ENCODE data around the gene DYSF. TPM values are rescaled to one million over a fixed set of nuclear protein-coding genes. Genes with fewer than 3 reads are reported as not detected.

Gene DYSF
- polyA plus RNA-seq, 6 donors from 2014 or later, result 0.09 to 3.2 TPM; not detected in 4

- no peak overlapping the region for H3K27ac Mint-ChIP-seq
Measured at GRCh38 chr2:71468279-71469015, 15.1 kb downstream of the DYSF start.

GRCh38 chr2:71469403-71470398, 16.3 kb downstream of the DYSF start:
- ATAC-seq (ENCODE audit: low read depth in 2 of 2) (no peak), DNase-seq (no peak)
- Mint-ChIP-seq H3K4me1 (peaks cover 7 to 12% (median 7%) of the 10 kb centered on the region in 3 donors), H3K27me3 (peaks cover 27 to 57% (median 44%) of the 10 kb centered on the region in 3 donors), H3K36me3 (no peaks in the 10 kb centered on the region), H3K4me3 (no peak overlapping the region), H3K27ac (no peak overlapping the region), H3K9me3 (peaks cover 0 to 2% (median 0%) of the 10 kb centered on the region in 7 donors)

More at GRCh38 chr2:71468279-71469015, 15.1 kb downstream of the DYSF start:
- peak overlapping the region in 1 of 8 donors; percentile 26 for H3K4me3 Mint-ChIP-seq
- ATAC-seq (ENCODE audit: low read depth in 2 of 2) (no peak), DNase-seq (no peak)
- no peaks in the 10 kb centered on the region for H3K36me3 Mint-ChIP-seq
- H3K9me3 Mint-ChIP-seq, result peaks cover 0 to 2% (median 0%) of the 10 kb centered on the region in 7 donors
- peaks cover 7 to 10% (median 7%) of the 10 kb centered on the region in 3 donors for H3K4me1 Mint-ChIP-seq
- H3K27me3 Mint-ChIP-seq, result peaks cover 27 to 53% (median 41%) of the 10 kb centered on the region in 3 donors

- Mint-ChIP-seq H3K27ac (no peak overlapping the region), H3K4me3 (no peak overlapping the region), H3K36me3 (no peaks in the 10 kb centered on the region), H3K4me1 (peaks cover 7 to 12% (median 7%) of the 10 kb centered on the region in 3 donors), H3K9me3 (peaks cover 0 to 2% (median 0%) of the 10 kb centered on the region in 7 donors), H3K27me3 (peaks cover 27 to 57% (median 44%) of the 10 kb centered on the region in 3 donors)
- DNase-seq (no peak), ATAC-seq (ENCODE audit: low read depth in 2 of 2) (no peak)
Measured at GRCh38 chr2:71471276-71471675, 17.9 kb downstream of the DYSF start.

GRCh38 chr2:71472019-71472418, 18.7 kb downstream of the DYSF start:
- peaks cover 0 to 2% (median 0%) of the 10 kb centered on the region in 7 donors for H3K9me3 Mint-ChIP-seq
- DNase-seq, result no peak
- ATAC-seq (ENCODE audit: low read depth in 2 of 2), result no peak
- no peaks in the 10 kb centered on the region for H3K36me3 Mint-ChIP-seq
- no peak overlapping the region for H3K4me3 Mint-ChIP-seq
- H3K27ac Mint-ChIP-seq, result no peak overlapping the region
- H3K27me3 Mint-ChIP-seq, result peaks cover 24 to 53% (median 40%) of the 10 kb centered on the region in 3 donors
- H3K4me1 Mint-ChIP-seq, result peaks cover 4 to 8% (median 5%) of the 10 kb centered on the region in 3 donors

- Mint-ChIP-seq H3K4me1 (peaks cover 0 to 5% (median 0%) of the 10 kb centered on the region in 3 donors), H3K4me3 (no peak overlapping the region), H3K9me3 (peaks cover 0 to 2% (median 0%) of the 10 kb centered on the region in 7 donors), H3K36me3 (no peaks in the 10 kb centered on the region), H3K27me3 (peaks cover 11 to 39% (median 27%) of the 10 kb centered on the region in 3 donors), H3K27ac (no peak overlapping the region)
- ATAC-seq (ENCODE audit: low read depth in 2 of 2) (no peak), DNase-seq (no peak)
Measured at GRCh38 chr2:71473346-71474031, 20.1 kb downstream of the DYSF start.

- H3K27ac Mint-ChIP-seq, result no peak overlapping the region
- peaks cover 6 to 37% (median 27%) of the 10 kb centered on the region in 3 donors for H3K27me3 Mint-ChIP-seq
- no peaks in the 10 kb centered on the region for H3K36me3 Mint-ChIP-seq
- peaks cover 0 to 10% (median 0%) of the 10 kb centered on the region in 3 donors for H3K4me1 Mint-ChIP-seq
- ATAC-seq (ENCODE audit: low read depth in 2 of 2) (no peak), DNase-seq (no peak)
- H3K4me3 Mint-ChIP-seq, result no peak overlapping the region
- peaks cover 0 to 2% (median 0%) of the 10 kb centered on the region in 7 donors for H3K9me3 Mint-ChIP-seq
Measured at GRCh38 chr2:71474116-71474743, 20.9 kb downstream of the DYSF start.

GRCh38 chr2:71474744-71475397, 21.5 kb downstream of the DYSF start:
- peaks cover 7 to 40% (median 30%) of the 10 kb centered on the region in 3 donors for H3K27me3 Mint-ChIP-seq
- peaks cover 0 to 12% (median 0%) of the 10 kb centered on the region in 3 donors for H3K4me1 Mint-ChIP-seq
- peaks cover 0 to 2% (median 0%) of the 10 kb centered on the region in 7 donors for H3K9me3 Mint-ChIP-seq
- ATAC-seq (ENCODE audit: low read depth in 2 of 2), result no peak
- no peak for DNase-seq
- peak overlapping the region in 1 of 8 donors; percentile 3 for H3K4me3 Mint-ChIP-seq
- no peak overlapping the region for H3K27ac Mint-ChIP-seq
- H3K36me3 Mint-ChIP-seq, result no peaks in the 10 kb centered on the region

- Mint-ChIP-seq H3K27ac (peak overlapping the region in 1 of 6 donors; percentile 44), H3K27me3 (peaks cover 7 to 39% (median 37%) of the 10 kb centered on the region in 3 donors), H3K4me1 (peaks cover 0 to 12% (median 0%) of the 10 kb centered on the region in 3 donors), H3K4me3 (no peak overlapping the region), H3K9me3 (peaks cover 0 to 2% (median 0%) of the 10 kb centered on the region in 7 donors), H3K36me3 (no peaks in the 10 kb centered on the region)
- no peak for ATAC-seq (ENCODE audit: low read depth in 2 of 2)
- DNase-seq, result no peak
Measured at GRCh38 chr2:71476495-71476894, 23.1 kb downstream of the DYSF start.

- H3K27me3 Mint-ChIP-seq, result peaks cover 9 to 47% (median 44%) of the 10 kb centered on the region in 3 donors
- DNase-seq (no peak), ATAC-seq (ENCODE audit: low read depth in 2 of 2) (no peak)
- no peak overlapping the region for H3K27ac Mint-ChIP-seq
- no peaks in the 10 kb centered on the region for H3K36me3 Mint-ChIP-seq
- H3K9me3 Mint-ChIP-seq, result peaks cover 0 to 2% (median 0%) of the 10 kb centered on the region in 7 donors
- H3K4me3 Mint-ChIP-seq, result no peak overlapping the region
- H3K4me1 Mint-ChIP-seq, result peaks cover 0 to 12% (median 0%) of the 10 kb centered on the region in 3 donors
Measured at GRCh38 chr2:71477231-71477691, 23.9 kb downstream of the DYSF start.

GRCh38 chr2:71478806-71479205, 25.4 kb downstream of the DYSF start:
- peak overlapping the region in 1 of 6 donors; percentile 80 for H3K27ac Mint-ChIP-seq
- H3K27me3 Mint-ChIP-seq, result peaks cover 18 to 39% (median 38%) of the 10 kb centered on the region in 3 donors
- no peaks in the 10 kb centered on the region for H3K36me3 Mint-ChIP-seq
- no peak for DNase-seq
- peaks cover 0 to 12% (median 0%) of the 10 kb centered on the region in 3 donors for H3K4me1 Mint-ChIP-seq
- H3K4me3 Mint-ChIP-seq, result no peak overlapping the region
- H3K9me3 Mint-ChIP-seq, result peaks cover 0 to 2% (median 0%) of the 10 kb centered on the region in 7 donors
- ATAC-seq (ENCODE audit: low read depth in 2 of 2), result no peak

- peak overlapping the region in 2 of 6 donors; percentile 71 to 81 for H3K27ac Mint-ChIP-seq
- no peak overlapping the region for H3K4me3 Mint-ChIP-seq
- H3K27me3 Mint-ChIP-seq, result peaks cover 18 to 38% (median 38%) of the 10 kb centered on the region in 3 donors
- ATAC-seq (ENCODE audit: low read depth in 2 of 2) (no peak), DNase-seq (no peak)
- H3K9me3 Mint-ChIP-seq, result peaks cover 0 to 2% (median 0%) of the 10 kb centered on the region in 7 donors
- H3K4me1 Mint-ChIP-seq, result peaks cover 0 to 12% (median 0%) of the 10 kb centered on the region in 3 donors
- H3K36me3 Mint-ChIP-seq, result no peaks in the 10 kb centered on the region
Measured at GRCh38 chr2:71479261-71479660, 25.9 kb downstream of the DYSF start.

- Mint-ChIP-seq H3K27ac (no peak overlapping the region), H3K4me1 (peaks cover 0 to 10% (median 0%) of the 10 kb centered on the region in 3 donors), H3K36me3 (no peaks in the 10 kb centered on the region), H3K4me3 (no peak overlapping the region), H3K27me3 (peaks cover 21 to 41% (median 38%) of the 10 kb centered on the region in 3 donors), H3K9me3 (peaks cover 0 to 2% (median 0%) of the 10 kb centered on the region in 7 donors)
- ATAC-seq (ENCODE audit: low read depth in 2 of 2), result no peak
- DNase-seq, result no peak
Measured at GRCh38 chr2:71481111-71481510, 27.8 kb downstream of the DYSF start.

Measured in naive B cell (primary cell).